SK-N-SH treated with all-trans-retinoic acid at 6 μM for 48 hours (cell line): ENCODE results near the gene TGOLN2.

ENCODE experiments used
- ATAC-seq: fragments of 200-7000 bp; cut with Tn5 transposase; 3 replicates; pipeline ENCODE4 v1.9.1; 2020; ENCODE audit warnings: mild to moderate bottlenecking, moderate library complexity
- ARNTL ChIP-seq: fragments of 450-650 bp; formaldehyde crosslinking; IDR thresholded peaks from 2 replicates; pipeline ENCODE4 v1.5.0; 2020; ENCODE audit warnings: low read depth, mild to moderate bottlenecking, moderate library complexity, borderline replicate concordance
- BACH2 ChIP-seq: fragments of 250-450 bp; sonication (Bioruptor Pico); IDR thresholded peaks from 2 replicates; pipeline ENCODE4 v1.9.0; 2021; ENCODE audit warnings: mild to moderate bottlenecking, borderline replicate concordance
- CREB5 ChIP-seq: fragments of 250-450 bp; sonication (Bioruptor Pico); IDR thresholded peaks from 2 replicates; pipeline ENCODE4 v1.5.1; 2020; ENCODE audit warnings: low read depth, mild to moderate bottlenecking, moderate library complexity
- CSDC2 ChIP-seq: fragments of 250-450 bp; sonication (Bioruptor Pico); IDR thresholded peaks from 2 replicates; pipeline ENCODE4 v1.5.0; 2020; ENCODE audit warnings: mild to moderate bottlenecking, moderate library complexity
- ISL1 ChIP-seq: fragments of 250-450 bp; sonication (Bioruptor Pico); IDR thresholded peaks from 2 replicates; pipeline ENCODE4 v2.1.2; 2022; ENCODE audit warnings: mild to moderate bottlenecking, moderate library complexity
- OSR1 ChIP-seq: fragments of 250-450 bp; sonication (Bioruptor Pico); IDR thresholded peaks from 2 replicates; pipeline ENCODE4 v1.8.0; 2022; ENCODE audit warnings: moderate library complexity, mild to moderate bottlenecking, inconsistent platforms
- PATZ1 ChIP-seq: fragments of 250-450 bp; sonication (Bioruptor Pico); IDR thresholded peaks from 2 replicates; pipeline ENCODE4 v1.8.0; 2020; ENCODE audit warnings: mild to moderate bottlenecking, moderate library complexity, borderline replicate concordance
- POU6F1 ChIP-seq: fragments of 250-450 bp; sonication (Bioruptor Pico); IDR thresholded peaks from 2 replicates; pipeline ENCODE4 v1.8.0; 2021; ENCODE audit warnings: low read depth, mild to moderate bottlenecking, moderate library complexity, borderline replicate concordance
- PPARA ChIP-seq: fragments of 250-450 bp; sonication (Bioruptor Pico); IDR thresholded peaks from 2 replicates; pipeline ENCODE4 v1.5.0; 2020; ENCODE audit warnings: mild to moderate bottlenecking, borderline replicate concordance
- RARB ChIP-seq: fragments of 250-450 bp; sonication (Bioruptor Pico); IDR thresholded peaks from 2 replicates; pipeline ENCODE4 v1.8.0; 2021; ENCODE audit warnings: mild to moderate bottlenecking, moderate library complexity
- SNAI2 ChIP-seq: fragments of 250-450 bp; sonication (Bioruptor Pico); IDR thresholded peaks from 2 replicates; pipeline ENCODE4 v1.5.0; 2020; ENCODE audit warnings: mild to moderate bottlenecking, moderate library complexity
- TCF4 ChIP-seq: fragments of 250-450 bp; sonication (Bioruptor Pico); IDR thresholded peaks from 2 replicates; pipeline ENCODE4 v1.8.0; 2021; ENCODE audit warnings: mild to moderate bottlenecking, moderate library complexity, borderline replicate concordance
- TOX ChIP-seq: fragments of 250-450 bp; sonication (Bioruptor Pico); IDR thresholded peaks from 2 replicates; pipeline ENCODE4 v1.8.0; 2021; ENCODE audit warnings: mild to moderate bottlenecking, moderate library complexity, borderline replicate concordance
- TSHZ2 ChIP-seq: fragments of 250-450 bp; sonication (Bioruptor Pico); IDR thresholded peaks from 2 replicates; pipeline ENCODE4 v1.5.0; 2020; ENCODE audit warnings: mild to moderate bottlenecking, moderate library complexity
- ZC3H10 ChIP-seq: fragments of 250-450 bp; sonication (Bioruptor Pico); IDR thresholded peaks from 2 replicates; pipeline ENCODE4 v1.5.1; 2021; ENCODE audit warnings: mild to moderate bottlenecking, moderate library complexity
- ZFP3 ChIP-seq: fragments of 250-450 bp; sonication (Bioruptor Pico); IDR thresholded peaks from 2 replicates; pipeline ENCODE4 v1.5.0; 2020; ENCODE audit warnings: mild to moderate bottlenecking, moderate library complexity
- ZNF565 ChIP-seq: fragments of 450-650 bp; formaldehyde crosslinking; conservative IDR thresholded peaks from 2 replicates; pipeline ENCODE4 v1.5.0; 2020; ENCODE audit warnings: low read depth, mild to moderate bottlenecking, moderate library complexity
- ZNF70 ChIP-seq: fragments of 450-650 bp; formaldehyde crosslinking; IDR thresholded peaks from 2 replicates; pipeline ENCODE4 v1.5.0; 2020; ENCODE audit warnings: mild to moderate bottlenecking, moderate library complexity
- ZNF8 ChIP-seq: fragments of 450-650 bp; formaldehyde crosslinking; IDR thresholded peaks from 2 replicates; pipeline ENCODE4 v1.5.0; 2020; ENCODE audit warnings: mild to moderate bottlenecking, moderate library complexity

The TGOLN2 gene

GRCh38 chr2:85278361-85278760 is 49.4 kb downstream of the TGOLN2 start:
- peak; percentile 25 for ATAC-seq
- TF ChIP-seq OSR1 (CRISPR knock-in tag) (no peak), CREB5 (no peak), ZNF565 (CRISPR knock-in tag) (no peak), POU6F1 (no peak), ZFP3 (no peak), ZC3H10 (CRISPR knock-in tag) (no peak), ZNF8 (CRISPR knock-in tag) (no peak), ARNTL (CRISPR knock-in tag) (no peak), ISL1 (no peak), TCF4 (no peak), PPARA (CRISPR knock-in tag) (no peak), RARB (no peak), TOX (CRISPR knock-in tag) (no peak), ZNF70 (no peak)

- no peak for TF ChIP-seq PATZ1
- no peak for TF ChIP-seq ZFP3
- no peak for TF ChIP-seq TOX (CRISPR knock-in tag)
- no peak for TF ChIP-seq ISL1
- no peak for TF ChIP-seq ZC3H10 (CRISPR knock-in tag)
- no peak for TF ChIP-seq BACH2 (CRISPR knock-in tag)
- TF ChIP-seq PPARA (CRISPR knock-in tag), result no peak
- no peak for TF ChIP-seq ZNF70
- no peak for TF ChIP-seq CREB5
- no peak for TF ChIP-seq CSDC2
- peak; percentile 66 for TF ChIP-seq TSHZ2
- peak; percentile 46; the same call in 1 of the 2 replicates for TF ChIP-seq TCF4
- no peak for TF ChIP-seq ARNTL (CRISPR knock-in tag)
- ATAC-seq, result peak; percentile 84
These were observed 50.2 kb downstream of the TGOLN2 start for GRCh38 chr2:85277416-85278158.

GRCh38 chr2:85276571-85277118 is 51.1 kb downstream of the TGOLN2 start:
- ATAC-seq, result no peak
- TF ChIP-seq OSR1 (CRISPR knock-in tag), result no peak
- TF ChIP-seq ZFP3, result no peak
- no peak for TF ChIP-seq PATZ1
- no peak for TF ChIP-seq ZNF8 (CRISPR knock-in tag)
- no peak for TF ChIP-seq SNAI2
